OCI-LY7 (cell line): Measurements from ENCODE around the gene DAP.

Experiments used
- EZH2phosphoT487 ChIP-seq: fragments of 200-600 bp; sonication (generic); IDR thresholded peaks from 2 replicates; pipeline ENCODE4 v1.6.1; 2018; ENCODE audit warnings: low read depth, borderline replicate concordance, mild to moderate bottlenecking, mixed run types, antibody characterized with exemption, low read length, moderate library complexity, mixed read lengths
- TF ChIP-seq, protein P1 (sequence below): fragments of 200-600 bp; sonication (generic); conservative IDR thresholded peaks from 2 replicates; pipeline ENCODE4 v1.5.1; 2014; ENCODE audit warnings: mild to moderate bottlenecking, antibody characterized with exemption, low read length, moderate library complexity, mixed read lengths

DNA sequence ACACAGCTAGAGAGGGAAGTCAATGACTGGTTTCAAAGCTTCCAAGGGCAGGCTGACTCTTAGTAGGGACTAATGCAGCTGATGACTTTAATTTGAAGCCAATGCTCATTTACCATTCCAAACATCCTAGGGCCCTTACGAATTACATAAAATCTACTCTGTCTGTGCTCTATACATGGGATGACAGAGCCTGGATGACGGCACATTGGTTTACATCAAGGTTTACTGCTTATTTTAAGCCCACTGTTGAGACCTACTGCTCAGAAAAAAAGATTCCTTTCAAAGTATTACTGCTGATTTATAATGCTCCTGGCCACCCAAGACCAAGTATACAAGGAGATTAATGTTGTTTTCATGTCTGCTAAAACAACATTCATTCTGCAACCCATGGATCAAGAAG, 74.1 kb downstream of the DAP start:
- TF ChIP-seq, protein P1, sequence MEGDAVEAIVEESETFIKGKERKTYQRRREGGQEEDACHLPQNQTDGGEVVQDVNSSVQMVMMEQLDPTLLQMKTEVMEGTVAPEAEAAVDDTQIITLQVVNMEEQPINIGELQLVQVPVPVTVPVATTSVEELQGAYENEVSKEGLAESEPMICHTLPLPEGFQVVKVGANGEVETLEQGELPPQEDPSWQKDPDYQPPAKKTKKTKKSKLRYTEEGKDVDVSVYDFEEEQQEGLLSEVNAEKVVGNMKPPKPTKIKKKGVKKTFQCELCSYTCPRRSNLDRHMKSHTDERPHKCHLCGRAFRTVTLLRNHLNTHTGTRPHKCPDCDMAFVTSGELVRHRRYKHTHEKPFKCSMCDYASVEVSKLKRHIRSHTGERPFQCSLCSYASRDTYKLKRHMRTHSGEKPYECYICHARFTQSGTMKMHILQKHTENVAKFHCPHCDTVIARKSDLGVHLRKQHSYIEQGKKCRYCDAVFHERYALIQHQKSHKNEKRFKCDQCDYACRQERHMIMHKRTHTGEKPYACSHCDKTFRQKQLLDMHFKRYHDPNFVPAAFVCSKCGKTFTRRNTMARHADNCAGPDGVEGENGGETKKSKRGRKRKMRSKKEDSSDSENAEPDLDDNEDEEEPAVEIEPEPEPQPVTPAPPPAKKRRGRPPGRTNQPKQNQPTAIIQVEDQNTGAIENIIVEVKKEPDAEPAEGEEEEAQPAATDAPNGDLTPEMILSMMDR: no peak
- TF ChIP-seq EZH2phosphoT487: no peak
